HK-2 (cell line): ENCODE measurements around the gene PHACTR1.

Experiments
- DNase-seq: peaks from one replicate; pipeline ENCODE4 v3.0.0-alpha.2; 2018; ENCODE audit not compliant: unreplicated experiment

The PHACTR1 gene

DNA sequence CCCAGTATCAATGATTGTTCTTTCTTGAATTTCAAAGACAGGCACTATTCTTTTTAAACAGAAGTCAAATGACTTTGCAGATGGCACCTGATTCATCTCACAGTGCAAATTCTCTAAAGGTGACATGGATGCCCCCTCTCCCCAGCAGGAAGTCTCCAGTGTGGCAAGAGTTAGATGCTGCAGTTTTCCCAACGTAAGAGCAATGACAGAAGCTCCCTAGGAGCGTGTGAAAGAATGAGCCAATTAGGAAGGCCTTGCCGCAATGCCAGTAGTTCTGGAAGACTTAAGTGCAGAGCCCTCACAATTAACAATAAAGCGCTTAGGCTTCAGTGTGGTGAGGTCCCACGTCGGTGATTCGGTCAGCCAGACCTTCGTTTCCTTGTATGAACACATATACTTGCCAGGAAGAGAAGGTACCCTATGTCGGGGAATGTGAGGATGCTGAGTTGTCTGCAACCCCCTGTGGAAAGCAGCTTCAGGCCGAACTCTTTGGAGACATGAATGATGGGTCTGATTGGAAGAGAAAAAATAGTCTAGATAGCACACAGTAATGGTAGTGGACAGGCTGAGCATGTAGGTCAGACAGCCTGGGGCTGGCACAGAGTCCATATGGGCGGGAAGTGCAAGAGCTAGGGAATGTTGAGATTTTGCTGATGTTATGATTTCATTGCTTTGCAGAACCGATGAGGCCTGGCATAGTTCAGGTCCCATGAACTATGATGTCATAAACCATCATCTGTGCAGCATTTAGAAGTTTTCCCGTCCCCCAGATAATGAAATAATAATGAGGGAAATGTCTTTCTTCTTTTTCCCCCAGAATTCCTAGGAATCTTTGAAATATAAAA lies 132.6 kb downstream of the PHACTR1 start:
- no peak for DNase-seq

- DNase-seq: no peak
Measured at GRCh38 chr6:12849809-12850198, 133.2 kb downstream of the PHACTR1 start.

- no peak for DNase-seq
Measured at GRCh38 chr6:12851123-12851695, 134.6 kb downstream of the PHACTR1 start.

DNA sequence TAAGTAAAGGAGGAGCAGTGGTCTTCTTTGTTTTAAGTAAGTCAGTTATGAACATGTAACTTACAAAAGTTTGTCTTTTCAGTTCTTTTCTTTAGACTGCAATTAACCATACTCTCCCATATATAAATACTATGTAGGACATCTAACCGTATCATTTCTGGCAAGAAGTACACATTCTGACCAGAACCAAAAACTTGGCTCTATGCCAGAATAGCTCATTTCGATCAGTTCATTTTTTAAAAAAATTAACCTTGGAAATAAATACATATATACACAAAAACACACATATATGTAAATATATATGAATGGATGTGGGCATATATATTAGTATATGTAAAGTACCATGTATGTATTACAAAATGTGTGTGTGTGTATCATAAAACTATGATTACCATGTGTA lies 145.0 kb downstream of the PHACTR1 start:
- DNase-seq: no peak

DNA sequence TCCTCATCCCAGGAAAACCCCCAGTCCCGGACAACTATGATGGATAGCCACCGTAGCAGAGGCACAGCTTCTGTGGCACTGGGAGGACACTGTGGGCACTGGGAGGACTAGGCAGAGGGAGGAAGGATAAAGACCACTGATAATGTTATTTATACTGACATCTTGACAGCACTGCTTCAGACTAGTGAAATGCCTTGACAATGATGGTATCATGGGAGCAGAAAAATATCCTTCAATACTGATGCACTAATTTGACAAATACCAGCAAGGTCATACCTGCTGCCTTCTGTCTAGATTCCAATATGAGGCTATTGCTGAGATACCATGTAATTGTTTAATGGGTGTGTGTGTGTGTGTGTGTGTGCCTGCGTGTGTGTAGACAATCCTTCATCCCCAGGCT lies 148.6 kb downstream of the PHACTR1 start:
- DNase-seq: no peak

GRCh38 chr6:12865671-12866181 lies 149.2 kb downstream of the PHACTR1 start:
- no peak for DNase-seq

DNA sequence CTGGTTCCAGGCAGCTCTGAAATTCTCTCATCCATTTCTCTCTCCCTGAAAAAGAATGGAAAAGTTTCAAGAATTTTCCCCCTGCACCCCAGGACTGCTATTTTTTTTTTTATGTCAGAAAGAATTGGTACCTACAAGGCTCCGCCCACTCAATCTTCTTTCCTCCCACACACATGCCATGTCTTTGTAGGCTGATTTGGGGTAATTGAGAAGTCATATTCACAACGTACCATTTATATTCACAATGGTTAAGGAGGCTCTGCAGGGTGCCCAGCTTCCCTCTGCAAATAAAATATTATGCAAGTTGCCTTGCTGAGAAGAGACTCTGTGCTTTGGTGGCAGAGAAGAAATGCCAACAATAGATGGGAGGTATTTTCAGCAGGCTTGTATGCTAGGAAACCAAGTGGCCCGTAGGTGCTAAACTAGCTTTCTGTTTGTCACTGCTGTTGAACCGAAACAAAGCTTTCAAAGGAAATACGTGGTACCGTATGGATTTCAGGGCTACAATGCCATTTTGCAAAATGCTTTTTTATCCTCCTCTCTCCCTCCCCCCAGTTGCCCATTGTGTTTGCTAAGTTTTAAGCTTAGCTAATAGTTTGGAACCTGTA lies 150.0 kb downstream of the PHACTR1 start:
- no peak for DNase-seq

DNA sequence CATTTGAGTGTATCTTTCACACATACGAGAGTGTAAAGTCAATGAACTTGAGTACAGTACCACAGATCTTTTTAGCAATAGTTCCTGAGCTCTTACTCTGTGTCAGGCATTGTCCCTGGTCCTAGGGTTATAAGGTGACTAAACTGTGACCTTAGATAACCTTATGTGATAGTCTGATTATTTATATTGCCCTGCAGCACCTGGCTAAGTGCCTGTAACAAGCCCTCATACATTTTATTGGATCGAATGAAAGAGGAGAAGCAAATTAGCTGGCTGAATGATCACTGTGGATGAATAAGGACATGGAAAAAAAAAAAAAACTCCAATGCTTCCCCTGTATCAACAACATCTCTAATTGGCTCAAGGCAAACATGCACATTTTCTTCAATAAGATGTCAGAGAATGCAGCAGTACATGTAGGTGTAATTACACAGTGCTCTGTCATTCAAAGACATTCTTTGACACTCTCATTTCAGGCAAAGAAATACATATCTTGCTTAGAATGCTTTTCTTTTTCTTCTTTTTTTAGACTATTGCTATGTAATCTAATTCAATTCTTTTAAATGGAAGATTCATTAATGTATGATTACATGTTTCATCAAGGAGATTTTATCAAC lies 153.4 kb downstream of the PHACTR1 start:
- DNase-seq: no peak

GRCh38 chr6:12873691-12874090 lies 157.1 kb downstream of the PHACTR1 start:
- no peak for DNase-seq

- no peak for DNase-seq
Measured at GRCh38 chr6:12875051-12875450, 158.5 kb downstream of the PHACTR1 start.

DNA sequence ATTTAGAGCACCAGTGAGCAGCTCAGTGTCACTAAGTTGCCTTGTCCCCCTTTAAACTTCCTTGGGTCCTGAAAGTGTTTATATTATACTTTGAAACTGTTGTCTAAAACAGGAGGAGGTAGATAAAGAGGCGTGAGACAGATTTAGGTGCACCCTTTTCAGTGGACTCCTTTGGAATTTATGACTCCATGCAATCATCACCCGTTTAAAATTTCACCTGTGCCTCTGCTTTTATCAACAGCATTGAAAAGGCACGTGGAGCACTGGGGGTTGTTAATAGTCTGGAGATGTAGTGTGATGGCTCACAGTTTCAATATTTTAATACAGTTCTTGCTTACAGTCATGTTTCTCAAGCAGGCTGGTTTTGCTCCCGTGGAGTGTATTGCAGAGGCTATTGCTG lies 162.2 kb downstream of the PHACTR1 start:
- DNase-seq: no peak

DNA sequence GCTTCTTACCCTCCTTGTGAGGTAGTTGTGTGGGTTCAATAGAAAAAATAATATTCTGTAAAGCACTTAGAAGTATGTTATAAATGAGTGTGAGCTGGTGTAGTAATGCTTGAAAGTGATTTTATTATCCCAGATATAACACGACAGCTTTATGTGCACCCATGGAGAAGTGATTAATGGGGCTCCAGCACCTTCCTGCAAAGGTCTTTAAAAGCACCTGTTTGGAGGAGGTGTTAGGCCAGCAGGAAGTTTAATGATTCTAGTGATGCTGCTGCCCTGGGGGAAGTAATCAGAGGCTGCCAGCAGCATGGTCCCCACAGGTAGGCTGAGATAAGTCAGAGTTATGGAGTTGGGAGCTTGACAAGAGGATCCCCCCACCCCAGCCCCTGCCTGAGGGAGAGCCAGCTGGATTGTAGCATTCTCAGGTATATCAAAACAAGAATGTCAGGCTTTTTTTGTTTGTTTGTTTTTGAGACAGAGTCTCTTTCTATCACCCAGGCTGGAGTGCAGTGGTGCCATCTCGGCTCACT lies 166.3 kb downstream of the PHACTR1 start:
- DNase-seq: no peak

DNA sequence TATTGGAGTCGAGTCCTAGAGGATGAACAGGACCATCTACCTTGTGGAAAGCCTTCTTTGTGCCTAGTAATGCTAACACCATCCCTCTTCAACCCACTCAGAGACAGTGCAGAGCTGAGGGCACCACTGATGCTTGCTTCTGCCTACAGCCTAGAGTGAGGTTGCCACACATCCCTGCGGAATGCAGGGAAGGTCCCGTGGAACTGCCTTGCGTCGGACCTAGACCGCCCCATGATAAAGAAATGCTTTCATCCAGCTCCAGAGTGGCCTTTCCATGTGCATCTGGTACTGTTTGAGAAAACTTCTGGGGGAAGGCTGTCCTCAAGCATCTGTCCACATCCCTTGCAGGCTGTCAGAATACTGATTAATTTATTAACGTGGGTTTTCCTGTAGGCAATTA lies 168.4 kb downstream of the PHACTR1 start:
- no peak for DNase-seq

GRCh38 chr6:12886961-12887775 lies 170.6 kb downstream of the PHACTR1 start:
- peak; percentile 2 for DNase-seq

- DNase-seq: no peak
Measured at GRCh38 chr6:12890171-12890790, 173.7 kb downstream of the PHACTR1 start.

GRCh38 chr6:12891595-12891994 lies 175.0 kb downstream of the PHACTR1 start:
- DNase-seq: no peak

GRCh38 chr6:12892151-12892550 lies 175.6 kb downstream of the PHACTR1 start:
- no peak for DNase-seq

DNA sequence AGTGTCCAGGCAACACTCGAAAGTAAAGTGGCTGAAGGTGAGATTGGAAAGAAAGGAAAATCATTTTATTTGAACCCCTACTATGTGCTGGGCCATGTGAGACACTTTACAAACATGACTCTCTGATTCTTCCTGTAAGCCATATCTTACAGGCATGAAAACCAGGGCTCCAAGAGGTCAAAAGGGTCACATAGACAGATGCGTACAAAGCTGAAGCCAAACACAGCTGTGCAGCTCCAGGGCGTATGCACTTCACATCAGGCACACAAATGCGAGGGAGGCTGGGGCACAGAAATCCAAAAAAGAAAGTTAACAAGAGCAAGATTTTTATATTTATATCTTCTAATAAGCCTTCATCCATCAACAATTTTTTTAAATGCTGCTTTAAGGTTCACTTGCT lies 176.5 kb downstream of the PHACTR1 start:
- DNase-seq: no peak

DNA sequence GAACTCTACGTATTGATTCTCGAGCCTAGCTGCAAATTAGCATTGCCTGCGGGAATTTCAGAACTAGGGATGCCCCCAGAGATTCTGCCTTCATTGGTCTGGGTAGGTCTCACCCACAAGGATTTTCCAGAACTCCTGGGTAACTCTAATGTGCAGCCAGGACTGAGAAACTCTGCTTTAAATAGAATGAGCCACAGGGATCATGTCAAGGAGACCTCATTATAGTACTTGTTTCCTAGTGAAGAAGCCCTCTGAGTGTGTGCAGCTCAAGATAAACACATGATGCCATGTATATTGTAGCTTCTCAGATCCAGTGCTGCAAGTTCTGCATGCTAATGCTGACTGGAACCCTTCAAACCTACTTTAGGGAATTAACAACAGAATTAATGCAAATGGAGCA lies 179.2 kb downstream of the PHACTR1 start:
- no peak for DNase-seq

GRCh38 chr6:12896208-12896733 lies 179.7 kb downstream of the PHACTR1 start:
- no peak for DNase-seq

GRCh38 chr6:12898603-12899002 lies 182.0 kb downstream of the PHACTR1 start:
- DNase-seq: no peak
